Ovary (tissue), 3 donors: ENCODE results near the gene MARCHF2.

Source experiments
- CTCF ChIP-seq, 3 donors: fragments of 450-650 bp in 2 of 3; fragments of 200-600 bp in 1 of 3; IDR thresholded peaks; one replicate each; pipeline versions ENCODE4 v1.5.1 to v1.8.0; 2016 to 2022; ENCODE audit warnings: antibody characterized with exemption in 3 of 3, mild to moderate bottlenecking in 1 of 3
- POLR2A ChIP-seq: fragments of 450-650 bp; IDR thresholded peaks from one replicate; pipeline ENCODE4 v1.6.1; 2017; ENCODE audit warnings: antibody characterized with exemption, mild to moderate bottlenecking, moderate library complexity
- donor health status: DM: no; HTN: no; CAD: no.

- TF ChIP-seq CTCF (IDR thresholded peaks at IDR 0.05) = no peak
- no peak for TF ChIP-seq POLR2A
Observed at GRCh38 chr19:8396185-8396562, 16.9 kb upstream of the MARCHF2 start.
